GM10847 (cell line): Measurements from ENCODE around the gene LGR5.

Experiments used
- POLR2A ChIP-seq: IDR thresholded peaks from 2 replicates; pipeline ENCODE4 v1.6.1; 2011; ENCODE audit not compliant: insufficient read length; ENCODE audit errors: extremely low read depth

LGR5 gene

GRCh38 chr12:71541583-71541982, 102.0 kb downstream of the LGR5 start:
- no peak for TF ChIP-seq POLR2A

- TF ChIP-seq POLR2A, result no peak
Observed at GRCh38 chr12:71546322-71546861, 106.8 kb downstream of the LGR5 start.

DNA sequence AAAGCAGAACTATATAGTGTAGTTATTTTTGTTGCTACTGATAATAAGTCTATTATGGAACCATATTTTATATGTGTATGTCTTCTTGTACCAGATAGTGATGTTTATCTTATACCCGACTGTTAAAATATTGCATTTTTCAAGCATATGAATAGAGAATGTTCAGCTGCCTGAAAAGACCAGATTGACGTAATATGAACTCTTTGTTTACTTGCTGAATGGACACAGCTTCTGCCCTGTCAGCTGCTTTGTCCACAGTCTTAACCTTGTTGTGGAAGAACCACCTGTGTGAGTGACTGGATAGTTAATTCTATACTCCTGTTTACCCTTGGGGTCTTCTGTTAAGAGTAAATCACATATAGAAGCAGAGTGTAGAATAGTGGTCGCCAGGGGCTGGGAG, 109.3 kb downstream of the LGR5 start:
- no peak for TF ChIP-seq POLR2A

DNA sequence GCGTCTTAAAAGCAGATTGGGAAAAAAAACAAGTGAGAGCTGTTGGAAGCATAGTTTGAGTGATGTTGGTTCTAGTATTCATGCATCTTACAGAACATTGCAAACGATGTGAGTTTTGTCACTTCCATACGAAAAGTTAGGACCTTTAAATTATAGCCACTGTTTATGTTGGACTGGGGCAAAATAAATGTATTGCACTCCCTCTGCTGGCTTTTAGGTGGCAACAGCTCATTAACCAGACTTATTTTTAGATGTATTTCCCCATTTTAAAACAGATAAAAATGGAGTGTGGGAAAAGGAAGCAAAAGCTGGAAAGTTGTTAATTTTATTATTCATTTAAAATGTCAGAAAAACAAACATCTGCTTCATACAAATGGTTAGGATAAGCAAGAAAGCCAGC, 111.9 kb downstream of the LGR5 start:
- no peak for TF ChIP-seq POLR2A

GRCh38 chr12:71552728-71553501, 113.3 kb downstream of the LGR5 start:
- no peak for TF ChIP-seq POLR2A

DNA sequence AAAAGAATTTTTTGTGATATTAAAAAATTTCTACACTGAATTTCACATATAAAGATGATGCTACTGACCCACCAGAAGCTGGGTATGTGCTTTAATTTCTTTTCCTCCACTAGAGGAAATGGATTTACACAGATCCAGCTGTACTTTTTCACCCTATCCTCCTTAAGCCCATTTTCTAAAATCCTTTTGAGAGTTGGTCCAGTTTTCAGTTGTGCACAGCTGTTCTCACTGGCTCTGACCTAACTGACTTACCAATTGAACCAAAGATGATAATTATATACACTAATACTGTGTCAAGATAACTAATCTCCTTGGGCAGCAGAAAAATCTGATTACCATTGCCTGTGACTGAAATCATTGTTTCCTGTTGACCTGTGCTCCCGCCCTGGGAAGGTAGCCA, 115.6 kb downstream of the LGR5 start:
- TF ChIP-seq POLR2A, result no peak

DNA sequence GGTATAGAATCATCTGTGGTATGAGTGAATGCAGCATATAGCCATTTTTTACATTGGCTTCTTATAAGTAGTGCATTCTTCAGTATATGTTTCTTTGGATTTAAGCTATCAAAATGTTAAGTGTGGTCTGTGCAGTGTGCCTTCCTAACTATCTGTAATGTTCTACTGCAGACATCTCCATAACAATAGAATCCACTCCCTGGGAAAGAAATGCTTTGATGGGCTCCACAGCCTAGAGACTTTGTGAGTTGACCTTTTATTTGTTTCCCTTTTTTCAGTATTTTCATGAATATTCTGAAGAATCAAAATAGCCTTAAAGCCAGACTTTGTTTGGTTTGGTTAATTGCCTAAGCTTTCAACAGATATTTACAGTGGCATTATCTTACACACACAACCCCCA, 116.8 kb downstream of the LGR5 start:
- TF ChIP-seq POLR2A, result no peak

DNA sequence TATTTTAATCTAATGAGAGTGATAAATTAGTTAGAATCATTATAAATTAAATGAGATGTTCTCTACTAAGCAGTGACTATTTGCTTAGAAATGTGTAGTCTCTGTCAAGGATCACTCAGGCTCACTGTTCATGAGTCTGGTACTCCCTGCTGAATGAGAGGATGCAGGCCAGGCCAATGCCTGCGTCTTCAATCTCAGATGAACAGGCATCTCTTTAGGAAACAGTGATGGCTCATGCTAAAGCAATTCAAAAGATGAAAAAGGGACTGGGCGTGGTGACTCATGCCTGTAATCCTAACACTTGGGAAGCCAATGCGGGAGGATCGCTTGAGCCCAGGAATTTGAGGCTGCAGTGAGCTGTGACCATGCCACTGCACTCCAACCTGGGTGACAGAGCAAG, 117.3 kb downstream of the LGR5 start:
- TF ChIP-seq POLR2A, result no peak

DNA sequence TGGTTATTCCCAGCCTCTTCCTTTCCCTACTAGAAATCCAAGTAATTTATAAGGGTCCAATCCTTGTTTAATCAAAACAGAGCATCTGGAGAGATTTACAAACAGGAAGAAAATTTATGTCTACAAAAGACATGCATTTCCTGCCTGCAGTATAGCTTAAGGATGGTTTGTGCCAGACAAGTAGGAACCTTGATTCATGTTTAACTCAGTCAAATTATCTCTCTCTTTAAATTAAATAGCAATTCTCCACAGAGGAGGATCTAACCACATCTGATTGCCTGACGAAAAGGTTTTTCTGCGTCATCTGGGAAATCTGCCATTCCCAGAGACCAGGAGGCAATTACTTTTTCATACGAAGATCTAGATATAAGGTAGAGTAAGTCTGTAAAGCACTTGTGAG, 118.8 kb downstream of the LGR5 start:
- TF ChIP-seq POLR2A, result no peak

DNA sequence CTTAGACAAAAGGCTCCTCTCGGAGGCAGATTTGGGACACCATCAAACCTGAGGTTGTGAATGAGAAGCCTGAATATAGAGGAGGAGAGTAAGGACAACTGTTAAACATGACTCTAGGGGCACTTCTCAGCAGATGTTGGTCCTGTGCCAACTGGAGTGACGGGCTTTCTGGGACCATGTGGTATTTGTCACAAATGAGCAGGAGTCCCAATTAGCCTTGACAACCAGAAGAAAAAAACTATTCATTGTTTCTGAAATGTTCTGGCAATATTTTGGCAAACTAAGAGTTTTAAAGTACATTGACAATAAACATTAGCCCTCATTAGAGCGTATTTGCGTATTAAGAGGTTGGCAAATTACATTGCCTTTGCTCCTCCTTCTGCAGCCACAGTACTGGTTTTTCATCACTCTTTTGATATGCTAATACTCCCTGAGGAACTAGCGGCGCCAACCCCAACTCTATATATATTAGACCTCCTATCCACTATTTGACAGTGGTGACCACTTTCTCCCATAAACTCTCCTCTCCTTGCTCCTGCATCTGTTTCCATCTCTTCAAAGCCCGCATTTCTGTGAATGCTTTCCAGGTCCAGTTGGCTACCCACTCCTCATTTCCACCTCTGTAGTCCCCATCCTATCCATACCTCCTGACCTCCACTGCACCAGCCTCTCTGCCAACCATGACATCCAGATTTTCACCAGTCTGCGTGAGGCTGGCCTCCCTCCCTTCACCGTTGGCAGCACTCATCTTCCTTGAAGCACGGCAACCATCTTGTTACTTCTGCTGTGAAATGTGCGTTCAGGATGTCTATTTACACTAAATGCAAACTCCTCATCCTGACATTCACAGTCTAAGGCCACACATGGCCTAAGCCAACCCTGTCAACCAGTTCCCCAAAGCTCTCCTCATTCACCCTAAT, 123.3 kb downstream of the LGR5 start:
- no peak for TF ChIP-seq POLR2A

DNA sequence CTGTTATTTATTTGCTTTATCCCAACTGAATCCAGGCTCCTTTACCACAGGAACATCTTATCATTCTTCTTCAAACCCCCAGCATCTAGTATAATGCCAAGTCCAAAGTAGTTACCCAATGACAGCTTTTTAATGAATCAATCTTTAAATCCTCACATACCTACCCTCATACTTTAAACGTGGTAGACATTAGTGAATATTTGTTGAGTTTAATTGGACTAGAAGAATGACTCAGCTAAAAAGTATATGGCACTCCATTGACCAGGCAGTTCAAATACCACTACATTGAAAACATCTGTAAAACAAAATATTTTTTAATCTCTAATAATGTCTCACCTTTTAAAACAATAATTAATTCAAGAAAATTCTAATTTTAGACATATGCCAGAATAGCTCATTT, 125.9 kb downstream of the LGR5 start:
- TF ChIP-seq POLR2A, result no peak

GRCh38 chr12:71566655-71567054, 127.1 kb downstream of the LGR5 start:
- TF ChIP-seq POLR2A, result no peak

DNA sequence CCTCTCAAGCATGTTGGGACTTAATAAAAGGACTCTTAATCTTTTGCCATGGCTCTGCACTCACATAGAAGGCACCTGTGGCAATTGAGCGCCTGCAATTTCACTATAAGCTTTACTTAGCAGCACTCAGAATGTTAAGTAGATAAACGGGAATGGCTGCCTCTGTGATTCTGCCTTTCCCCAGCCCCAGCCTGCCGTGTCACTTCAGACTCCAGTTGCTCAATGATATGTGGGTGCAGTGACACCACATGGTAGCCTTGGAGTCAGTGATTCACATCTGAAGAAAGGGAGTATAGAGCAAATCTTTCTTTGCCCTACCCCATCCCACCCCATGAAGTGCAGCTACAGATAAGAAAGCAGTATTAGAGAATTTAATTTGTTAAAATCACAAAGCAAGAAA, 127.9 kb downstream of the LGR5 start:
- TF ChIP-seq POLR2A, result no peak

DNA sequence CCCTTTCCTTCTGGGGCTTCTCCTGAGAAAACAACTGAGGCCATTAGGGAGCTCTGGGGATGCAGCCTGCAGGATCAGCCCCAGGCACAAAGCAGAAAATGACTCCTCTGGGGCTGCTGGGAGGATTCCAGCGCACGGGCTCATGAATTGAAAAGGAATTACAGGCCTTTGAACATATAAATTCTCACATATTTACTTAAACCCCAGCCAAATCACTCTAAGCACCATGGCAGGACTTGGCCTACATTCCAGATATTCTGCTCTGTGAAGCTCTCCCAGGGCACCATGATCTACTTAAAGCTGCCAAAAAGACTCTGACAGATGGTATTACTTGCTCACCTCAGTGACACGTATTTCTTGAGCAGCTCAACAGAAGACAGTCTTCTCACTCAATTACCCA, 136.9 kb downstream of the LGR5 start:
- no peak for TF ChIP-seq POLR2A

DNA sequence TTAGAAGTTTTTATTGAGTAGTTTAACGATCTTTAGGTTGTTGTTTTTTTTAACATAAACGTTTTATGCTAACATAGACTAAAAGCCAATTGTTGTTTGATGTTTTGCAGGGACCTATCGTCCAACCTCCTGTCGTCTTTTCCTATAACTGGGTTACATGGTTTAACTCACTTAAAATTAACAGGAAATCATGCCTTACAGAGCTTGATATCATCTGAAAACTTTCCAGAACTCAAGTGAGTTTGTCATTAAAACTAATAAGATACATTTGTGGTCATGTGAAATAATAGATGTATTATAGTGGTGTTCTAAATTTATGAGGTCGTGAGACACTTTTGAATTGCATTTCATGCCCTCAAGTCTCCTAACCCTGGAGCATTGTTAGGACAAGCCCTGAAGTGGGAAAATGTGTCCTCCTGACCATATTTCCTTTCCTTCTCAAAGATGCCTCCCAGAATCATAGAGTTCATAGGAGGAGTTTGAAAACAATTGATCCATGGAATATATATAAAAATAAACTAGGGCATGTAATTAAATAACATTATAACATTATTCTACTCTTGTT, 139.2 kb downstream of the LGR5 start:
- TF ChIP-seq POLR2A, result no peak

DNA sequence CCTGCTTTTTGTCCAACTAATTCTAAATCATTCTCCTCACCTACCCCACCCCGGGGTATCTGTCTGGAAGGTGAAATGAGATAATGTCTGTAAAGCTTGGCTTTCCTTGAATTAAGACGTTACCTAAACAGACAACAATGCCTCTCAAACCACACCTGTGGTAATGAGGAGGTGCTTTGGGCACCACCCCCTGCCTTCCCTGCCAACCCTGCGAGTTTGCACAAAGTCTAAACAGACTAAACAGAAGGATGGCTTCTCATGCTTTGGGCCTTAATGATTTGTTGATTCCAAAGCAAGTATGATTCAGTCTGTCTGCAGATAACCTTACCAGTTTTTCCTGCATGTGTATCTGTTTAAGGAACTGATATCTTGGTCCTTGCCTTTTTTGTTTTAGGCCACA, 141.6 kb downstream of the LGR5 start:
- TF ChIP-seq POLR2A, result no peak
